Head of caudate nucleus (tissue), 42 donors: ENCODE results near the gene CTSC.

Experiments used
- DNase-seq, 42 donors: peaks; one replicate each; pipeline versions ENCODE4 v3.0.0 to v3.0.0-alpha.2; 2020 to 2021; ENCODE audit warnings: mixed read lengths in 7 of 42
- intact Hi-C: fragments of 100-400 bp; cut with DNase I; formaldehyde crosslinking; loops from one replicate; pipeline ENCODE4 v1.15.0; 2022

Gene CTSC

GRCh38 chr11:88337181-88337986, at the start of gene CTSC:
CTSC (minus strand) TSS chr11:88337736; CDS start chr11:88337672, 64 bp downstream.
- intact Hi-C loops: no loop called here
- peak; percentile 62 to 91 (median 80) for DNase-seq

- intact Hi-C loops: no loop called here
- no peak for DNase-seq
Observed at GRCh38 chr11:88384669-88385005, 47.1 kb upstream of the CTSC start.

- no peak for DNase-seq
- intact Hi-C loops: no loop called here
Observed at GRCh38 chr11:88384004-88384668, 46.6 kb upstream of the CTSC start.

GRCh38 chr11:88383447-88383846, 45.9 kb upstream of the CTSC start:
- intact Hi-C loops: no loop called here

GRCh38 chr11:88379130-88379529, 41.6 kb upstream of the CTSC start:
- intact Hi-C loops: no loop called here
- no peak for DNase-seq

More at GRCh38 chr11:88383447-88383846, 45.9 kb upstream of the CTSC start:
- no peak for DNase-seq

GRCh38 chr11:88378422-88379066, 41.0 kb upstream of the CTSC start:
- DNase-seq: no peak
- intact Hi-C loops: no loop called here

GRCh38 chr11:88377646-88378045, 40.1 kb upstream of the CTSC start:
- no peak for DNase-seq
- intact Hi-C loops: no loop called here

GRCh38 chr11:88377144-88377543, 39.6 kb upstream of the CTSC start:
- intact Hi-C loops: no loop called here
- no peak for DNase-seq

GRCh38 chr11:88375927-88376470, 38.5 kb upstream of the CTSC start:
- no peak for DNase-seq
- intact Hi-C loops: no loop called here

- no peak for DNase-seq
- intact Hi-C loops: no loop called here
Observed at GRCh38 chr11:88370782-88371181, 33.2 kb upstream of the CTSC start.

GRCh38 chr11:88367310-88367709, 29.8 kb upstream of the CTSC start:
- intact Hi-C loops: no loop called here
- no peak for DNase-seq

GRCh38 chr11:88363648-88364065, 26.1 kb upstream of the CTSC start:
- intact Hi-C loops: no loop called here
- DNase-seq: no peak

- intact Hi-C loops: no loop called here
- DNase-seq: no peak
Observed at GRCh38 chr11:88363004-88363403, 25.5 kb upstream of the CTSC start.

- intact Hi-C loops: no loop called here
Observed at GRCh38 chr11:88360141-88360540, 22.6 kb upstream of the CTSC start.

GRCh38 chr11:88359541-88359940, 22.0 kb upstream of the CTSC start:
- no peak for DNase-seq
- intact Hi-C loops: no loop called here

More at GRCh38 chr11:88360141-88360540, 22.6 kb upstream of the CTSC start:
- no peak for DNase-seq

GRCh38 chr11:88359114-88359513, 21.6 kb upstream of the CTSC start:
- intact Hi-C loops: no loop called here
- DNase-seq: no peak

GRCh38 chr11:88358040-88358431, 20.5 kb upstream of the CTSC start:
- DNase-seq: no peak
- intact Hi-C loops: no loop called here

GRCh38 chr11:88357323-88358039, 19.9 kb upstream of the CTSC start:
- intact Hi-C loops: no loop called here
- DNase-seq: no peak

GRCh38 chr11:88355887-88356286, 18.4 kb upstream of the CTSC start:
- DNase-seq: no peak
- intact Hi-C loops: no loop called here
